Measurements from ENCODE around the gene ZNF532.

- TF ChIP-seq CTCF (IDR thresholded peaks at IDR 0.05; ENCODE audit: low read depth, low read length) (no peak), POLR2A (IDR thresholded peaks at IDR 0.05; ENCODE audit: extremely low read depth, insufficient read length) (no peak), MAX (IDR thresholded peaks at IDR 0.05; ENCODE audit: low read depth, low read length) (no peak)
Measured at GRCh38 chr18:58901143-58901542, 36.5 kb downstream of the ZNF532 start.
